ENCODE results near the gene AOX1. TPM values are rescaled to one million over a fixed set of nuclear protein-coding genes. Genes with fewer than 3 reads are reported as not detected.
A peak's percentile ranks its signal among the peaks of the same experiment; 100 is the strongest.

Gene AOX1
- total and polyA plus RNA-seq, 9 of the 15 experiments (the other 6 are each of a cell fraction or from before 2014, with no cell fraction given), result 0.10 to 0.55 (median 0.20) TPM; not detected in 6

DNA sequence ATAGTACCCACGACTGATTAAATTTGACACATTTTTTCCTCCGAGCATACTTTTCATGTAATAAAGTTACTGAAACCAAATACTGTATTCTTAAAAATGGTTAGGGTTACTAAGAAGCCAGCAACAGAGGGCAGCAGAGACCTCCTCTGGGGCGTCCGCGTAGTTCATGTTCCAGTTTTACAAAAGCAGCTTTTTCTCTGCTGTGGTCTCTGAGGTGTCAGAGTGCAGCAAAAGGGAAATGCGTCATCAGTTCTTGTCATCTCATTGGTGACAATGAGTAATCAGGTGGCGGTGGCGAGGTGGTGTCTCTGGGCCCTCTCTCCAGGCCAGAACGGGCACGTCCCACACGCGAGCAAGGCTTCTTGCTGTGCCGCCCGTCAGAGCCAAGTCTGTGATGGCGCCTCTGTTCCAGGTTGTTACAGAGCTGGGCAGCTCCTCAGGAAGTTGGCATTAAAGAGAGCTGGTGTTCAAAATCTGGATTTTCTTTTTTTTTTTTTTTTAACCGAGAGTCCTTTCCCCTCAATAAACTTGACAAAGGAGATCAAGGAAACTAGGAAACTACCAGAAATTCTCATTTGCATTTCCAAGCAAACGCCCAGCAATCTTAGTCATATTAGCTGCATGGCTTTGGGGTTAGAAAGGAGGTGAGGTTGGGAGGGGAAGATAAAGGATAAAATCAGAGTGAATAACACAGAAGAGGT lies 127.3 kb downstream of the AOX1 start (continued):
- TF ChIP-seq, protein P1, sequence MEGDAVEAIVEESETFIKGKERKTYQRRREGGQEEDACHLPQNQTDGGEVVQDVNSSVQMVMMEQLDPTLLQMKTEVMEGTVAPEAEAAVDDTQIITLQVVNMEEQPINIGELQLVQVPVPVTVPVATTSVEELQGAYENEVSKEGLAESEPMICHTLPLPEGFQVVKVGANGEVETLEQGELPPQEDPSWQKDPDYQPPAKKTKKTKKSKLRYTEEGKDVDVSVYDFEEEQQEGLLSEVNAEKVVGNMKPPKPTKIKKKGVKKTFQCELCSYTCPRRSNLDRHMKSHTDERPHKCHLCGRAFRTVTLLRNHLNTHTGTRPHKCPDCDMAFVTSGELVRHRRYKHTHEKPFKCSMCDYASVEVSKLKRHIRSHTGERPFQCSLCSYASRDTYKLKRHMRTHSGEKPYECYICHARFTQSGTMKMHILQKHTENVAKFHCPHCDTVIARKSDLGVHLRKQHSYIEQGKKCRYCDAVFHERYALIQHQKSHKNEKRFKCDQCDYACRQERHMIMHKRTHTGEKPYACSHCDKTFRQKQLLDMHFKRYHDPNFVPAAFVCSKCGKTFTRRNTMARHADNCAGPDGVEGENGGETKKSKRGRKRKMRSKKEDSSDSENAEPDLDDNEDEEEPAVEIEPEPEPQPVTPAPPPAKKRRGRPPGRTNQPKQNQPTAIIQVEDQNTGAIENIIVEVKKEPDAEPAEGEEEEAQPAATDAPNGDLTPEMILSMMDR (IDR thresholded peaks at IDR 0.05 in 2 of 3, conservative IDR thresholded peaks at IDR 0.05 in 1 of 3; ENCODE audit: insufficient read depth in 2 of 3, low read depth in 1 of 3, low read length in 3 of 3), result peak; percentile 73 to 90 (median 76)
- TF ChIP-seq YY1 (IDR thresholded peaks at IDR 0.05; ENCODE audit: borderline replicate concordance in 1 of 3, control insufficient read depth in 1 of 3, extremely low read depth in 1 of 3, insufficient read depth in 3 of 3, insufficient read length in 1 of 3, insufficient replicate concordance in 2 of 3, low read depth in 1 of 3, low read length in 2 of 3) (peak in 1 of 3 experiments; percentile 33), KAT7 (CRISPR knock-in tag; IDR thresholded peaks at IDR 0.05; ENCODE audit: borderline replicate concordance) (no peak), HDGF (IDR thresholded peaks at IDR 0.05) (no peak), TAF9B (IDR thresholded peaks at IDR 0.05; ENCODE audit: partially characterized antibody) (peak; percentile 31), MAFK (IDR thresholded peaks at IDR 0.05; ENCODE audit: low read length) (peak; percentile 30; the same call in 1 of the 2 replicates), MCM5 (IDR thresholded peaks at IDR 0.05; ENCODE audit: low read depth) (no peak), FOXJ2 (tag; IDR thresholded peaks at IDR 0.05) (no peak), ZNF77 (CRISPR knock-in tag; IDR thresholded peaks at IDR 0.05) (no peak), NR1H2 (CRISPR knock-in tag; IDR thresholded peaks at IDR 0.05) (no peak), NFYB (IDR thresholded peaks at IDR 0.05; ENCODE audit: extremely low read depth, insufficient read length) (no peak)
- TF ChIP-seq, protein P2, sequence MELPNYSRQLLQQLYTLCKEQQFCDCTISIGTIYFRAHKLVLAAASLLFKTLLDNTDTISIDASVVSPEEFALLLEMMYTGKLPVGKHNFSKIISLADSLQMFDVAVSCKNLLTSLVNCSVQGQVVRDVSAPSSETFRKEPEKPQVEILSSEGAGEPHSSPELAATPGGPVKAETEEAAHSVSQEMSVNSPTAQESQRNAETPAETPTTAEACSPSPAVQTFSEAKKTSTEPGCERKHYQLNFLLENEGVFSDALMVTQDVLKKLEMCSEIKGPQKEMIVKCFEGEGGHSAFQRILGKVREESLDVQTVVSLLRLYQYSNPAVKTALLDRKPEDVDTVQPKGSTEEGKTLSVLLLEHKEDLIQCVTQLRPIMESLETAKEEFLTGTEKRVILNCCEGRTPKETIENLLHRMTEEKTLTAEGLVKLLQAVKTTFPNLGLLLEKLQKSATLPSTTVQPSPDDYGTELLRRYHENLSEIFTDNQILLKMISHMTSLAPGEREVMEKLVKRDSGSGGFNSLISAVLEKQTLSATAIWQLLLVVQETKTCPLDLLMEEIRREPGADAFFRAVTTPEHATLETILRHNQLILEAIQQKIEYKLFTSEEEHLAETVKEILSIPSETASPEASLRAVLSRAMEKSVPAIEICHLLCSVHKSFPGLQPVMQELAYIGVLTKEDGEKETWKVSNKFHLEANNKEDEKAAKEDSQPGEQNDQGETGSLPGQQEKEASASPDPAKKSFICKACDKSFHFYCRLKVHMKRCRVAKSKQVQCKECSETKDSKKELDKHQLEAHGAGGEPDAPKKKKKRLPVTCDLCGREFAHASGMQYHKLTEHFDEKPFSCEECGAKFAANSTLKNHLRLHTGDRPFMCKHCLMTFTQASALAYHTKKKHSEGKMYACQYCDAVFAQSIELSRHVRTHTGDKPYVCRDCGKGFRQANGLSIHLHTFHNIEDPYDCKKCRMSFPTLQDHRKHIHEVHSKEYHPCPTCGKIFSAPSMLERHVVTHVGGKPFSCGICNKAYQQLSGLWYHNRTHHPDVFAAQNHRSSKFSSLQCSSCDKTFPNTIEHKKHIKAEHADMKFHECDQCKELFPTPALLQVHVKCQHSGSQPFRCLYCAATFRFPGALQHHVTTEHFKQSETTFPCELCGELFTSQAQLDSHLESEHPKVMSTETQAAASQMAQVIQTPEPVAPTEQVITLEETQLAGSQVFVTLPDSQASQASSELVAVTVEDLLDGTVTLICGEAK (IDR thresholded peaks at IDR 0.05), result peak; percentile 53
- TF ChIP-seq, protein P2 (CRISPR knock-in tag; IDR thresholded peaks at IDR 0.05), result no peak
- TF ChIP-seq, protein P3, sequence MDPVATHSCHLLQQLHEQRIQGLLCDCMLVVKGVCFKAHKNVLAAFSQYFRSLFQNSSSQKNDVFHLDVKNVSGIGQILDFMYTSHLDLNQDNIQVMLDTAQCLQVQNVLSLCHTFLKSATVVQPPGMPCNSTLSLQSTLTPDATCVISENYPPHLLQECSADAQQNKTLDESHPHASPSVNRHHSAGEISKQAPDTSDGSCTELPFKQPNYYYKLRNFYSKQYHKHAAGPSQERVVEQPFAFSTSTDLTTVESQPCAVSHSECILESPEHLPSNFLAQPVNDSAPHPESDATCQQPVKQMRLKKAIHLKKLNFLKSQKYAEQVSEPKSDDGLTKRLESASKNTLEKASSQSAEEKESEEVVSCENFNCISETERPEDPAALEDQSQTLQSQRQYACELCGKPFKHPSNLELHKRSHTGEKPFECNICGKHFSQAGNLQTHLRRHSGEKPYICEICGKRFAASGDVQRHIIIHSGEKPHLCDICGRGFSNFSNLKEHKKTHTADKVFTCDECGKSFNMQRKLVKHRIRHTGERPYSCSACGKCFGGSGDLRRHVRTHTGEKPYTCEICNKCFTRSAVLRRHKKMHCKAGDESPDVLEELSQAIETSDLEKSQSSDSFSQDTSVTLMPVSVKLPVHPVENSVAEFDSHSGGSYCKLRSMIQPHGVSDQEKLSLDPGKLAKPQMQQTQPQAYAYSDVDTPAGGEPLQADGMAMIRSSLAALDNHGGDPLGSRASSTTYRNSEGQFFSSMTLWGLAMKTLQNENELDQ (CRISPR knock-in tag; IDR thresholded peaks at IDR 0.05; ENCODE audit: borderline replicate concordance), result no peak

All from K562 (cell line).